ENCODE data around the gene PI4K2B. TPM values are rescaled to one million over a fixed set of nuclear protein-coding genes. Genes with fewer than 3 reads are reported as not detected.

PI4K2B gene
- total and polyA plus RNA-seq, 2 of the 8 experiments (the other 6 are each of a cell fraction or from before 2014, with no cell fraction given) = 3.0 to 16.2 TPM

DNA sequence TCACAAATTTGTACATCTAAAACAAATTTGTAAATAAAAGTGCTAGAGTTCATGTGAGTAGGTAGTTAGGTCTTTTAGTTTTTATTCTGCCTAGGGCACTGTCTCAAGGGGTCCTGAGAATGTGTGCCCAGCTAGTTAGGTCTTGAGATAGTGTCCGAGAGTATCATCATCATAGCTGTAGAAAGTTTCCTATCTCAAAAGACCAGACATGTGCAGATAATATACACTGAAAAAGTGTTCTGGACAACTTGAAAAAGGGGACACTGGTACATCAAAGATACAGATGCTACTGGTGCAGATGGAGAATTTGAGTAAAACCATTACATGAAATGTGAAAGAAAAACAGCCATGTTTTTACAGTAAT, 77.0 kb downstream of the PI4K2B start (continued):
- TF ChIP-seq CHD1 (IDR thresholded peaks at IDR 0.05; ENCODE audit: low read depth, low read length) (no peak), NRF1 (IDR thresholded peaks at IDR 0.05; ENCODE audit: low read depth, low read length) (no peak)

All from H1 (cell line).